HEK293 (cell line): ENCODE results near the gene EDAR.
A peak's percentile ranks its signal among the peaks of the same experiment; 100 is the strongest.

Source experiments
- CTCF ChIA-PET: fragments of 350-600 bp; formaldehyde crosslinking; extraction: SDS; loops from one replicate; lab custom pipeline; 2021; ENCODE audit warnings: antibody characterized with exemption; lab: Yijun Ruan, JAX
- POLR2A ChIA-PET: fragments of 300-600 bp; formaldehyde crosslinking; extraction: SDS; loops from one replicate; lab custom pipeline; 2020; ENCODE audit warnings: antibody characterized with exemption, inconsistent platforms; lab: Yijun Ruan, JAX
- H3K27ac ChIP-seq: fragments of 200-500 bp; sonication (Bioruptor generic); 2 replicates; pipeline ENCODE4 v1.5.1; 2014; ENCODE audit warnings: low read depth, low read length, control low read depth, inconsistent platforms; ENCODE audit errors: extremely low read depth
- H3K36me3 ChIP-seq, 2 experiments: fragments of 200-500 bp in 1 of 2; sonication (Bioruptor generic) in 1 of 2; 1 replicate in 1 of 2; 2 replicates in 1 of 2; pipeline ENCODE4 v1.5.1; 2014 to 2017; ENCODE audit warnings: inconsistent platforms in 2 of 2, low read length in 2 of 2; ENCODE audit not compliant: control insufficient read depth in 2 of 2, insufficient read depth in 1 of 2
- H3K4me1 ChIP-seq: fragments of 200-500 bp; sonication (Bioruptor generic); 2 replicates; pipeline ENCODE4 v1.5.1; 2014; ENCODE audit warnings: mild to moderate bottlenecking, low read length, inconsistent platforms; ENCODE audit not compliant: control insufficient read depth, insufficient read depth
- H3K4me3 ChIP-seq: 2 replicates; pipeline ENCODE4 v1.5.1; 2011; ENCODE audit warnings: low read depth, mild to moderate bottlenecking, control low read depth, low read length, moderate library complexity
- H3K9me3 ChIP-seq: fragments of 200-500 bp; sonication (Bioruptor generic); 2 replicates; pipeline ENCODE4 v1.5.1; 2014; ENCODE audit warnings: low read depth, low read length, inconsistent platforms; ENCODE audit not compliant: control insufficient read depth, insufficient read depth
- GFI1B ChIP-seq: fragments of 450-650 bp; formaldehyde crosslinking; IDR thresholded peaks from 2 replicates; pipeline ENCODE4 v1.5.1; 2016; ENCODE audit warnings: missing biosample characterization, missing genetic modification characterization
- IKZF3 ChIP-seq: fragments of 450-650 bp; IDR thresholded peaks from 2 replicates; pipeline ENCODE4 v1.5.0; 2018; ENCODE audit warnings: missing biosample characterization, mild to moderate bottlenecking, missing genetic modification characterization, moderate library complexity
- KLF10 ChIP-seq: fragments of 450-650 bp; IDR thresholded peaks from 2 replicates; pipeline ENCODE4 v1.5.1; 2018; ENCODE audit warnings: missing biosample characterization, mild to moderate bottlenecking, missing genetic modification characterization
- KLF16 ChIP-seq: fragments of 450-650 bp; formaldehyde crosslinking; IDR thresholded peaks from 2 replicates; pipeline ENCODE4 v1.5.1; 2017; ENCODE audit warnings: missing biosample characterization, missing genetic modification characterization
- KLF8 ChIP-seq: fragments of 450-650 bp; formaldehyde crosslinking; IDR thresholded peaks from 2 replicates; pipeline ENCODE4 v1.5.1; 2016; ENCODE audit warnings: missing biosample characterization, missing genetic modification characterization
- KLF9 ChIP-seq: fragments of 450-650 bp; formaldehyde crosslinking; IDR thresholded peaks from 2 replicates; pipeline ENCODE4 v1.5.1; 2016; ENCODE audit warnings: missing biosample characterization, missing genetic modification characterization, low read depth
- SCRT1 ChIP-seq: fragments of 450-650 bp; formaldehyde crosslinking; IDR thresholded peaks from 2 replicates; pipeline ENCODE4 v1.5.1; 2016; ENCODE audit warnings: missing biosample characterization, missing genetic modification characterization, borderline replicate concordance
- SP3 ChIP-seq: fragments of 450-650 bp; formaldehyde crosslinking; IDR thresholded peaks from 2 replicates; pipeline ENCODE4 v1.5.1; 2016; ENCODE audit warnings: missing biosample characterization, missing genetic modification characterization
- SP7 ChIP-seq: fragments of 450-650 bp; formaldehyde crosslinking; IDR thresholded peaks from 2 replicates; pipeline ENCODE4 v1.5.1; 2016; ENCODE audit warnings: missing biosample characterization, missing genetic modification characterization
- ZBTB17 ChIP-seq: fragments of 450-650 bp; formaldehyde crosslinking; IDR thresholded peaks from 2 replicates; pipeline ENCODE4 v1.5.1; 2016; ENCODE audit warnings: missing biosample characterization, missing genetic modification characterization
- ZBTB20 ChIP-seq: fragments of 450-650 bp; formaldehyde crosslinking; IDR thresholded peaks from 2 replicates; pipeline ENCODE4 v1.5.1; 2016; ENCODE audit warnings: missing biosample characterization, missing genetic modification characterization
- ZBTB48 ChIP-seq: fragments of 450-650 bp; formaldehyde crosslinking; IDR thresholded peaks from 2 replicates; pipeline ENCODE4 v1.5.1; 2016; ENCODE audit warnings: missing biosample characterization, missing genetic modification characterization
- ZFP69B ChIP-seq: fragments of 450-650 bp; formaldehyde crosslinking; IDR thresholded peaks from 2 replicates; pipeline ENCODE4 v1.5.1; 2016; ENCODE audit warnings: missing biosample characterization, missing genetic modification characterization
- ZNF214 ChIP-seq: fragments of 450-650 bp; formaldehyde crosslinking; IDR thresholded peaks from 2 replicates; pipeline ENCODE4 v1.5.1; 2017; ENCODE audit warnings: missing biosample characterization, mild to moderate bottlenecking, missing genetic modification characterization, borderline replicate concordance
- ZNF248 ChIP-seq: fragments of 450-650 bp; formaldehyde crosslinking; IDR thresholded peaks from 2 replicates; pipeline ENCODE4 v1.5.1; 2017; ENCODE audit warnings: missing biosample characterization, missing genetic modification characterization
- ZNF335 ChIP-seq: fragments of 450-650 bp; formaldehyde crosslinking; conservative IDR thresholded peaks from 2 replicates; pipeline ENCODE4 v1.5.1; 2016; ENCODE audit warnings: missing biosample characterization, missing genetic modification characterization
- ZNF366 ChIP-seq: fragments of 450-650 bp; formaldehyde crosslinking; conservative IDR thresholded peaks from 2 replicates; pipeline ENCODE4 v1.5.1; 2016; ENCODE audit warnings: missing biosample characterization, missing genetic modification characterization
- ZNF404 ChIP-seq: fragments of 450-650 bp; formaldehyde crosslinking; IDR thresholded peaks from 2 replicates; pipeline ENCODE4 v1.5.1; 2017; ENCODE audit warnings: missing biosample characterization, missing genetic modification characterization
- ZNF48 ChIP-seq: fragments of 450-650 bp; formaldehyde crosslinking; IDR thresholded peaks from 2 replicates; pipeline ENCODE4 v1.5.1; 2016; ENCODE audit warnings: missing biosample characterization, missing genetic modification characterization
- ZNF585B ChIP-seq: fragments of 450-650 bp; formaldehyde crosslinking; IDR thresholded peaks from 2 replicates; pipeline ENCODE4 v1.5.1; 2016; ENCODE audit warnings: missing biosample characterization, missing genetic modification characterization
- ZNF600 ChIP-seq: fragments of 450-650 bp; formaldehyde crosslinking; IDR thresholded peaks from 2 replicates; pipeline ENCODE4 v1.5.1; 2016; ENCODE audit warnings: missing biosample characterization, missing genetic modification characterization
- ZNF626 ChIP-seq: fragments of 450-650 bp; sonication (Bioruptor Pico); formaldehyde crosslinking; IDR thresholded peaks from 2 replicates; pipeline ENCODE4 v1.5.1; 2018; ENCODE audit warnings: missing biosample characterization, missing genetic modification characterization, inconsistent platforms
- ZNF629 ChIP-seq: fragments of 450-650 bp; formaldehyde crosslinking; IDR thresholded peaks from 2 replicates; pipeline ENCODE4 v1.5.1; 2017; ENCODE audit warnings: missing biosample characterization, missing genetic modification characterization
- ZNF776 ChIP-seq: fragments of 450-650 bp; formaldehyde crosslinking; IDR thresholded peaks from 2 replicates; pipeline ENCODE4 v1.5.0; 2017; ENCODE audit warnings: missing biosample characterization, missing genetic modification characterization, borderline replicate concordance
- ZXDB ChIP-seq: fragments of 450-650 bp; formaldehyde crosslinking; IDR thresholded peaks from 2 replicates; pipeline ENCODE4 v1.5.1; 2016; ENCODE audit warnings: missing biosample characterization, missing genetic modification characterization
- TF ChIP-seq, protein P1 (sequence below): IDR thresholded peaks from 2 replicates; pipeline ENCODE4 v1.6.1; 2011; ENCODE audit warnings: mild to moderate bottlenecking, low read depth, low read length, borderline replicate concordance
- TF ChIP-seq, protein P2 (sequence below): fragments of 450-650 bp; formaldehyde crosslinking; IDR thresholded peaks from 2 replicates; pipeline ENCODE4 v1.5.1; 2016; ENCODE audit warnings: missing biosample characterization, missing genetic modification characterization
- TF ChIP-seq, protein P3 (sequence below): fragments of 450-650 bp; formaldehyde crosslinking; IDR thresholded peaks from 2 replicates; pipeline ENCODE4 v1.5.1; 2016; ENCODE audit warnings: missing biosample characterization, missing genetic modification characterization
- TF ChIP-seq, protein P4 (sequence below): fragments of 450-650 bp; formaldehyde crosslinking; IDR thresholded peaks from 2 replicates; pipeline ENCODE4 v1.5.1; 2017; ENCODE audit warnings: missing biosample characterization, missing genetic modification characterization
- TF ChIP-seq, protein P5 (sequence below): fragments of 450-650 bp; formaldehyde crosslinking; IDR thresholded peaks from 2 replicates; pipeline ENCODE4 v1.5.1; 2016; ENCODE audit warnings: missing biosample characterization, missing genetic modification characterization, low read depth

EDAR gene

DNA sequence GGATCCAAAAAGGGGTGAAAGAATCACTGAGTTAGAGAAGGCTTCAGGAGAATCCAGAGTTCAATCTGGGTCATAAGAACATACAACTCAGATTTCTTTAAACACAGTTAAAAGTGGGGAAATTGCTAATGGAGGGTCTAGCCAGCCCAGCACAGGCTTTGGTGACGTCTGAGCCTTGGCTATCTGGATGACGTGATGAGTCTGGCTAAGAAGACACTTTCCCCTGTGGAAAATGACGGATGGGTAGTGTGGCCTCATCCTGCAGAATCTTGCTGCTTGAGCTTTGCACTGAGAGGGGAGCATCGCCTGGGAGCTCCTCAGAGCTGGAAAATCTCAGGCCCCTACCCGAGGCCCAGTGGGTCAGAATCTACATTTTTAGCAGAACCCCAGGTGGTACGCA is 19.2 kb downstream of the EDAR start:
- no peak overlapping the region for H3K27ac ChIP-seq
- ChIA-PET CTCF (interaction anchor here (0.6 kb wide), 1 partner anchor 272 kb away, joined by 3 read pairs; no protein-coding TSS in a partner anchor), POLR2A (no interaction called here)
- no peaks in the 10 kb centered on the region for H3K9me3 ChIP-seq
- no peak overlapping the region for H3K4me3 ChIP-seq
- no peaks in the 10 kb centered on the region for H3K36me3 ChIP-seq
- H3K4me1 ChIP-seq = peaks cover 11% of the 10 kb centered on the region
- TF ChIP-seq ZNF404 = no peak
- TF ChIP-seq, protein P1, sequence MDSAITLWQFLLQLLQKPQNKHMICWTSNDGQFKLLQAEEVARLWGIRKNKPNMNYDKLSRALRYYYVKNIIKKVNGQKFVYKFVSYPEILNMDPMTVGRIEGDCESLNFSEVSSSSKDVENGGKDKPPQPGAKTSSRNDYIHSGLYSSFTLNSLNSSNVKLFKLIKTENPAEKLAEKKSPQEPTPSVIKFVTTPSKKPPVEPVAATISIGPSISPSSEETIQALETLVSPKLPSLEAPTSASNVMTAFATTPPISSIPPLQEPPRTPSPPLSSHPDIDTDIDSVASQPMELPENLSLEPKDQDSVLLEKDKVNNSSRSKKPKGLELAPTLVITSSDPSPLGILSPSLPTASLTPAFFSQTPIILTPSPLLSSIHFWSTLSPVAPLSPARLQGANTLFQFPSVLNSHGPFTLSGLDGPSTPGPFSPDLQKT = no peak
- no peak for TF ChIP-seq ZBTB20 (tag by site-specific recombination)
- TF ChIP-seq ZFP69B = no peak
- no peak for TF ChIP-seq SP3 (tag by site-specific recombination)
- no peak for TF ChIP-seq KLF10
- TF ChIP-seq ZNF248 (tag by site-specific recombination) = no peak

DNA sequence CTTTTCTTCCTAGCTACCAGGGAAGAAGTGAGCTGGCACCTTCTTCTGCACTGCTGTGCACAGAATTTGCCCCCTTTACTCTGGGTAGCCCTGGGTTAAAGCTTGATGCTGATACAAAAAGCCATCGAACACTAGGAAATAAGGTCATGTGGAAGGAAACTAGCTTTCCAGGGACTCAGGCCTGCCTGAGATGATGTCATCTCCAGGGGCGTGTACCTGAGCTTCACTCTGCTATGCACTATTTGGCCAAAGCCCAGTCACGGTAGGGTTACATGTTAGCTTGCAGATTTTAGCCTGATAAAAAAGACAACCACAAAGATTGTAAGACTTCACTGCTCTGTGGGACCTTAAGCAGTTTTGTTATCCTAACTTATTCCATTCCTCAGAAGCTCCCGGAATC is 20.4 kb downstream of the EDAR start:
- ChIA-PET POLR2A (no interaction called here), CTCF (interaction anchor here (0.7 to 1.4 kb wide), 3 partner anchors 20 to 888 kb away, joined by 3 to 7 read pairs (median 4); partner anchors contain the start of gene EDAR)
- no peaks in the 10 kb centered on the region for H3K9me3 ChIP-seq
- H3K36me3 ChIP-seq = no peaks in the 10 kb centered on the region
- H3K4me1 ChIP-seq = peaks cover 11% of the 10 kb centered on the region
- H3K4me3 ChIP-seq = no peak overlapping the region
- no peak overlapping the region for H3K27ac ChIP-seq
- TF ChIP-seq ZBTB17 (tag by site-specific recombination) = 0 out of 2 replicates have a peak, but pooled peaks have one; percentile 27
- peak; percentile 34; the same call in 1 of the 2 replicates for TF ChIP-seq ZXDB (tag by site-specific recombination)
- no peak for TF ChIP-seq ZNF585B
- TF ChIP-seq, protein P2, sequence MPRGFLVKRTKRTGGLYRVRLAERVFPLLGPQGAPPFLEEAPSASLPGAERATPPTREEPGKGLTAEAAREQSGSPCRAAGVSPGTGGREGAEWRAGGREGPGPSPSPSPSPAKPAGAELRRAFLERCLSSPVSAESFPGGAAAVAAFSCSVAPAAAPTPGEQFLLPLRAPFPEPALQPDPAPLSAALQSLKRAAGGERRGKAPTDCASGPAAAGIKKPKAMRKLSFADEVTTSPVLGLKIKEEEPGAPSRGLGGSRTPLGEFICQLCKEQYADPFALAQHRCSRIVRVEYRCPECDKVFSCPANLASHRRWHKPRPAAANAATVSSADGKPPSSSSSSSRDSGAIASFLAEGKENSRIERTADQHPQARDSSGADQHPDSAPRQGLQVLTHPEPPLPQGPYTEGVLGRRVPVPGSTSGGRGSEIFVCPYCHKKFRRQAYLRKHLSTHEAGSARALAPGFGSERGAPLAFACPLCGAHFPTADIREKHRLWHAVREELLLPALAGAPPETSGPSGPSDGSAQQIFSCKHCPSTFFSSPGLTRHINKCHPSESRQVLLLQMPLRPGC (tag by site-specific recombination) = no peak
- TF ChIP-seq, protein P3, sequence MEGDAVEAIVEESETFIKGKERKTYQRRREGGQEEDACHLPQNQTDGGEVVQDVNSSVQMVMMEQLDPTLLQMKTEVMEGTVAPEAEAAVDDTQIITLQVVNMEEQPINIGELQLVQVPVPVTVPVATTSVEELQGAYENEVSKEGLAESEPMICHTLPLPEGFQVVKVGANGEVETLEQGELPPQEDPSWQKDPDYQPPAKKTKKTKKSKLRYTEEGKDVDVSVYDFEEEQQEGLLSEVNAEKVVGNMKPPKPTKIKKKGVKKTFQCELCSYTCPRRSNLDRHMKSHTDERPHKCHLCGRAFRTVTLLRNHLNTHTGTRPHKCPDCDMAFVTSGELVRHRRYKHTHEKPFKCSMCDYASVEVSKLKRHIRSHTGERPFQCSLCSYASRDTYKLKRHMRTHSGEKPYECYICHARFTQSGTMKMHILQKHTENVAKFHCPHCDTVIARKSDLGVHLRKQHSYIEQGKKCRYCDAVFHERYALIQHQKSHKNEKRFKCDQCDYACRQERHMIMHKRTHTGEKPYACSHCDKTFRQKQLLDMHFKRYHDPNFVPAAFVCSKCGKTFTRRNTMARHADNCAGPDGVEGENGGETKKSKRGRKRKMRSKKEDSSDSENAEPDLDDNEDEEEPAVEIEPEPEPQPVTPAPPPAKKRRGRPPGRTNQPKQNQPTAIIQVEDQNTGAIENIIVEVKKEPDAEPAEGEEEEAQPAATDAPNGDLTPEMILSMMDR (tag by site-specific recombination) = no peak
- TF ChIP-seq ZNF626 (tag by site-specific recombination) = no peak
- TF ChIP-seq ZNF600 = 0 out of 2 replicates have a peak, but pooled peaks have one; percentile 34
- TF ChIP-seq, protein P4, sequence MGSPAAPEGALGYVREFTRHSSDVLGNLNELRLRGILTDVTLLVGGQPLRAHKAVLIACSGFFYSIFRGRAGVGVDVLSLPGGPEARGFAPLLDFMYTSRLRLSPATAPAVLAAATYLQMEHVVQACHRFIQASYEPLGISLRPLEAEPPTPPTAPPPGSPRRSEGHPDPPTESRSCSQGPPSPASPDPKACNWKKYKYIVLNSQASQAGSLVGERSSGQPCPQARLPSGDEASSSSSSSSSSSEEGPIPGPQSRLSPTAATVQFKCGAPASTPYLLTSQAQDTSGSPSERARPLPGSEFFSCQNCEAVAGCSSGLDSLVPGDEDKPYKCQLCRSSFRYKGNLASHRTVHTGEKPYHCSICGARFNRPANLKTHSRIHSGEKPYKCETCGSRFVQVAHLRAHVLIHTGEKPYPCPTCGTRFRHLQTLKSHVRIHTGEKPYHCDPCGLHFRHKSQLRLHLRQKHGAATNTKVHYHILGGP = peak; percentile 85
- TF ChIP-seq ZNF48 (tag by site-specific recombination) = no peak
- no peak for TF ChIP-seq KLF16 (tag by site-specific recombination)
- TF ChIP-seq SP7 (tag by site-specific recombination) = peak; percentile 36; the same call in 1 of the 2 replicates
- TF ChIP-seq ZNF366 = no peak
- peak; percentile 60 for TF ChIP-seq ZNF629 (tag by site-specific recombination)
- TF ChIP-seq ZNF776 (tag by site-specific recombination) = no peak
- TF ChIP-seq IKZF3 (tag by site-specific recombination) = 0 out of 2 replicates have a peak, but pooled peaks have one; percentile 25
- 0 out of 2 replicates have a peak, but pooled peaks have one; percentile 44 for TF ChIP-seq ZBTB48 (tag by site-specific recombination)
- TF ChIP-seq KLF10 = peak; percentile 44; the same call in 1 of the 2 replicates
- peak; percentile 66; the same call in 1 of the 2 replicates for TF ChIP-seq KLF9 (tag by site-specific recombination)
- TF ChIP-seq KLF8 (tag by site-specific recombination) = 0 out of 2 replicates have a peak, but pooled peaks have one; percentile 58
- TF ChIP-seq, protein P5, sequence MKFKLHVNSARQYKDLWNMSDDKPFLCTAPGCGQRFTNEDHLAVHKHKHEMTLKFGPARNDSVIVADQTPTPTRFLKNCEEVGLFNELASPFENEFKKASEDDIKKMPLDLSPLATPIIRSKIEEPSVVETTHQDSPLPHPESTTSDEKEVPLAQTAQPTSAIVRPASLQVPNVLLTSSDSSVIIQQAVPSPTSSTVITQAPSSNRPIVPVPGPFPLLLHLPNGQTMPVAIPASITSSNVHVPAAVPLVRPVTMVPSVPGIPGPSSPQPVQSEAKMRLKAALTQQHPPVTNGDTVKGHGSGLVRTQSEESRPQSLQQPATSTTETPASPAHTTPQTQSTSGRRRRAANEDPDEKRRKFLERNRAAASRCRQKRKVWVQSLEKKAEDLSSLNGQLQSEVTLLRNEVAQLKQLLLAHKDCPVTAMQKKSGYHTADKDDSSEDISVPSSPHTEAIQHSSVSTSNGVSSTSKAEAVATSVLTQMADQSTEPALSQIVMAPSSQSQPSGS (tag by site-specific recombination) = peak; percentile 91
- no peak for TF ChIP-seq ZNF214
- no peak for TF ChIP-seq SCRT1
- no peak for TF ChIP-seq GFI1B (tag by site-specific recombination)
- TF ChIP-seq ZNF335 (tag by site-specific recombination) = peak; percentile 71
